Tibial nerve (tissue), 4 donors: ENCODE measurements around the gene IL10RA.

Source experiments
- EP300 ChIP-seq, 2 donors: sonication (generic); formaldehyde crosslinking; IDR thresholded peaks; one replicate each; pipeline ENCODE4 v1.6.1; 2017; ENCODE audit warnings: antibody characterized with exemption in 2 of 2, mild to moderate bottlenecking in 1 of 2
- POLR2A ChIP-seq, 2 donors: fragments of 450-650 bp; IDR thresholded peaks; one replicate each; pipeline ENCODE4 v1.6.1; 2017; ENCODE audit warnings: antibody characterized with exemption in 2 of 2, mild to moderate bottlenecking in 2 of 2, moderate library complexity in 2 of 2
- TF ChIP-seq, protein P1 (sequence below), 5 experiments: fragments of 200-600 bp in 3 of 5; fragments of 450-650 bp in 2 of 5; sonication (generic) in 3 of 5; IDR thresholded peaks; one replicate each; pipeline ENCODE4 v1.5.1; 2016 to 2019; ENCODE audit warnings: antibody characterized with exemption in 5 of 5, mild to moderate bottlenecking in 3 of 5, moderate library complexity in 2 of 5

GRCh38 chr11:118007040-118007439 is 20.8 kb downstream of the IL10RA start:
- TF ChIP-seq POLR2A (IDR thresholded peaks at IDR 0.05) (no peak), EP300 (IDR thresholded peaks at IDR 0.05) (no peak)
- TF ChIP-seq, protein P1, sequence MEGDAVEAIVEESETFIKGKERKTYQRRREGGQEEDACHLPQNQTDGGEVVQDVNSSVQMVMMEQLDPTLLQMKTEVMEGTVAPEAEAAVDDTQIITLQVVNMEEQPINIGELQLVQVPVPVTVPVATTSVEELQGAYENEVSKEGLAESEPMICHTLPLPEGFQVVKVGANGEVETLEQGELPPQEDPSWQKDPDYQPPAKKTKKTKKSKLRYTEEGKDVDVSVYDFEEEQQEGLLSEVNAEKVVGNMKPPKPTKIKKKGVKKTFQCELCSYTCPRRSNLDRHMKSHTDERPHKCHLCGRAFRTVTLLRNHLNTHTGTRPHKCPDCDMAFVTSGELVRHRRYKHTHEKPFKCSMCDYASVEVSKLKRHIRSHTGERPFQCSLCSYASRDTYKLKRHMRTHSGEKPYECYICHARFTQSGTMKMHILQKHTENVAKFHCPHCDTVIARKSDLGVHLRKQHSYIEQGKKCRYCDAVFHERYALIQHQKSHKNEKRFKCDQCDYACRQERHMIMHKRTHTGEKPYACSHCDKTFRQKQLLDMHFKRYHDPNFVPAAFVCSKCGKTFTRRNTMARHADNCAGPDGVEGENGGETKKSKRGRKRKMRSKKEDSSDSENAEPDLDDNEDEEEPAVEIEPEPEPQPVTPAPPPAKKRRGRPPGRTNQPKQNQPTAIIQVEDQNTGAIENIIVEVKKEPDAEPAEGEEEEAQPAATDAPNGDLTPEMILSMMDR (IDR thresholded peaks at IDR 0.05) = no peak
